ENCODE data around the gene COL2A1.

DNA sequence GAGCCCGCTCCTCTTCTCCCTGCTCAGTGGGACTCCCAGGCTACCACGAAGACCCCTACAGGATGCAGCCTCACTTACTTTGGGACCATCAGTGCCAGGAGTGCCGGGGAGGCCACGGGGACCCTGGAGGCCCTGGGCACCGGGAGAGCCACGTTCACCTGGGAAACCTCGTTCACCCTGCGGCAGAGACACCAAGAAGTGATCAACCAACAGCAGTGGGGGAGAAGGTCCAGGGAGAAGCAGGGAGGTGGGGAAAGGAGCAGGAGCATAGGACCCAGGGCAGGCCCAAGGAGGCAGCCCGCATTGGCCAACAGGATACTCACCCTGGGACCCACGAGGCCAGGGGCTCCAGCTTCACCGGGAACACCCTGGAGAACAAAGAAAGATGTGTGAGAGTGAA, 21.5 kb downstream of the COL2A1 start:
- TF ChIP-seq, protein P1, sequence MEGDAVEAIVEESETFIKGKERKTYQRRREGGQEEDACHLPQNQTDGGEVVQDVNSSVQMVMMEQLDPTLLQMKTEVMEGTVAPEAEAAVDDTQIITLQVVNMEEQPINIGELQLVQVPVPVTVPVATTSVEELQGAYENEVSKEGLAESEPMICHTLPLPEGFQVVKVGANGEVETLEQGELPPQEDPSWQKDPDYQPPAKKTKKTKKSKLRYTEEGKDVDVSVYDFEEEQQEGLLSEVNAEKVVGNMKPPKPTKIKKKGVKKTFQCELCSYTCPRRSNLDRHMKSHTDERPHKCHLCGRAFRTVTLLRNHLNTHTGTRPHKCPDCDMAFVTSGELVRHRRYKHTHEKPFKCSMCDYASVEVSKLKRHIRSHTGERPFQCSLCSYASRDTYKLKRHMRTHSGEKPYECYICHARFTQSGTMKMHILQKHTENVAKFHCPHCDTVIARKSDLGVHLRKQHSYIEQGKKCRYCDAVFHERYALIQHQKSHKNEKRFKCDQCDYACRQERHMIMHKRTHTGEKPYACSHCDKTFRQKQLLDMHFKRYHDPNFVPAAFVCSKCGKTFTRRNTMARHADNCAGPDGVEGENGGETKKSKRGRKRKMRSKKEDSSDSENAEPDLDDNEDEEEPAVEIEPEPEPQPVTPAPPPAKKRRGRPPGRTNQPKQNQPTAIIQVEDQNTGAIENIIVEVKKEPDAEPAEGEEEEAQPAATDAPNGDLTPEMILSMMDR (IDR thresholded peaks at IDR 0.05), result no peak
- TF ChIP-seq POLR2A (IDR thresholded peaks at IDR 0.05), result no peak
